HG03196 (cell line): ENCODE measurements around the gene GASK1A.
"Not testable (repeated sequence)": the region's sequence is repeated elsewhere in the genome, so short reads cannot be mapped to it uniquely, and the experiment has no call there.

Source experiments
- ATAC-seq: cut with Tn5 transposase; IDR thresholded peaks from one replicate; pipeline ENCODE4 v1.9.1; 2021; ENCODE audit not compliant: unreplicated experiment

The GASK1A gene

GRCh38 chr3:43055806-43056770 lies 77.0 kb downstream of the GASK1A start:
- ATAC-seq: no peak

GRCh38 chr3:43059456-43059855 lies 80.3 kb downstream of the GASK1A start:
- ATAC-seq: no peak

GRCh38 chr3:43061101-43061895 lies 82.2 kb downstream of the GASK1A start:
- no peak for ATAC-seq

- no peak for ATAC-seq
Observed at GRCh38 chr3:43062040-43062563, 83.0 kb downstream of the GASK1A start.

- no peak for ATAC-seq
Observed at GRCh38 chr3:43062564-43063040, 83.5 kb downstream of the GASK1A start.

GRCh38 chr3:43063114-43063513 lies 84.0 kb downstream of the GASK1A start:
- no peak for ATAC-seq

GRCh38 chr3:43070670-43071069 lies 91.6 kb downstream of the GASK1A start:
- ATAC-seq: not testable (repeated sequence)

GRCh38 chr3:43071313-43071893 lies 92.3 kb downstream of the GASK1A start:
- ATAC-seq: no peak

GRCh38 chr3:43072361-43072760 lies 93.2 kb downstream of the GASK1A start:
- ATAC-seq: no peak

GRCh38 chr3:43073116-43073835 lies 94.2 kb downstream of the GASK1A start:
- ATAC-seq: no peak

GRCh38 chr3:43073836-43074220 lies 94.7 kb downstream of the GASK1A start:
- ATAC-seq: no peak

- no peak for ATAC-seq
Observed at GRCh38 chr3:43074482-43074881, 95.4 kb downstream of the GASK1A start.

GRCh38 chr3:43074901-43075689 lies 96.0 kb downstream of the GASK1A start:
- no peak for ATAC-seq

- no peak for ATAC-seq
Observed at GRCh38 chr3:43075904-43076661, 97.0 kb downstream of the GASK1A start.

GRCh38 chr3:43076857-43077256 lies 97.7 kb downstream of the GASK1A start:
- no peak for ATAC-seq

GRCh38 chr3:43077261-43077660 lies 98.2 kb downstream of the GASK1A start:
- ATAC-seq: no peak

GRCh38 chr3:43077707-43078106 lies 98.6 kb downstream of the GASK1A start:
- ATAC-seq: no peak

- ATAC-seq: no peak
Observed at GRCh38 chr3:43079536-43080332, 100.6 kb downstream of the GASK1A start.
